Activated CD4-positive, alpha-beta memory T cell treated with anti-CD3 and anti-CD28 coated beads for 36 hours (primary cell): ENCODE results near the gene METTL8. TPM values are rescaled to one million over a fixed set of nuclear protein-coding genes. Genes with fewer than 3 reads are reported as not detected.
A peak's percentile ranks its signal among the peaks of the same experiment; 100 is the strongest.
"Not testable (repeated sequence)": the region's sequence is repeated elsewhere in the genome, so short reads cannot be mapped to it uniquely, and the experiment has no call there.

Experiments
- CTCF ChIA-PET: fragments of 350-600 bp; sonication (Branson Sonifier 250); formaldehyde crosslinking; loops from one replicate; lab custom pipeline; 2021; ENCODE audit warnings: antibody characterized with exemption, inconsistent platforms; lab: Charles Lee
- POLR2A ChIA-PET: fragments of 350-600 bp; sonication (Branson Sonifier 250); formaldehyde crosslinking; loops from one replicate; lab custom pipeline; 2021; ENCODE audit warnings: antibody characterized with exemption; lab: Charles Lee
- DNase-seq: peaks from one replicate; pipeline ENCODE4 v3.0.0-alpha.2; 2020
- H3K27ac Mint-ChIP-seq: one replicate; pipeline ENCODE4 v1.8.0; 2021; ENCODE audit warnings: mixed read lengths
- H3K27me3 Mint-ChIP-seq: one replicate; pipeline ENCODE4 v1.8.0; 2021; ENCODE audit warnings: mixed read lengths
- H3K36me3 Mint-ChIP-seq: one replicate; pipeline ENCODE4 v1.8.0; 2021; ENCODE audit warnings: mixed read lengths
- H3K4me1 Mint-ChIP-seq: one replicate; pipeline ENCODE4 v1.8.0; 2021; ENCODE audit warnings: low read depth, mixed read lengths
- H3K4me3 Mint-ChIP-seq: one replicate; pipeline ENCODE4 v1.8.0; 2021; ENCODE audit warnings: mild to moderate bottlenecking, mixed read lengths
- H3K9me3 Mint-ChIP-seq: one replicate; pipeline ENCODE4 v1.8.0; 2021; ENCODE audit warnings: mixed read lengths
- intact Hi-C: fragments of 100-400 bp; cut with micrococcal nuclease; formaldehyde crosslinking; loops from one replicate; pipeline ENCODE4 v1.15.1; 2023
- total RNA-seq, 2 experiments: library from RNA; stranded (reverse); gene quantifications; one replicate each; pipeline ENCODE4 v1.2.3, GENCODE V29; 2021

Gene METTL8
- total RNA-seq, 2 experiments from 2014 or later: 33.3 to 40.9 TPM

DNA sequence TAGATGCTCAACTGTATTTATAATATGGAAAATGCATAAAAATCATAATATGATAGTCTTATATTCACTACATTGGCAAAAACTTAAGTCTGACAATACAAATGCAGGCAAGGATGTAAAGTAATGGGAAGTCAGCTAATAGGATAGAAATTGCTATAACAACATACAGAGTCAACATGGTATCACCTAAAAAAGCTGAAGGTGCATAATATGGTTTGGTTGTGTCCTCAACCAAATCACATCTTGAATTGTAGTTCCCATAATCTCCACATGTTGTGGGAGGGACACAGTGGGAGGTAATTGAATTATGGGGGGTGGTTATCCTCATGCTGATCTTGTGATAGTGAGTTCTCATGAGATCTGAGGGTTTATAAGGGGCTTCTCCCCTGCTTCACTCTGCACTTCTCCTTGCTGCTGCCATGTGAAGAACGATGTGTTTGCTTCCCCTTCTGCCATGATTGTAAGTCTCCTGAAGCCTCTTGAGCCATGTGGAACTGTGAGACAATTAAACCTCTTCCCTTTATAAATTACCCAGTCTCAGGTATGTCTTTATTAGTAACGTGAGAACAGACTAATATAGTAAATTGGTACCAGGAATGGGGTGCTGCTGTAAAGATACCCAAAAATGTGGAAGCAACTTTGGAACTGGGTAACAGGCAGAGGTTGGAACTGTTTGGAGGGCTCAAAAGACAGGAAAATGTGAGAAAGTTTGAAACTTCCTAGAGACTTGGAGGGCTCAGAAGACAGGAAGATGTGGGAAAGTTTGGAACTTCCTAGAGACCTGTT lies 10.9 kb downstream of the METTL8 start:
- H3K36me3 Mint-ChIP-seq: peaks cover 42% of the 10 kb centered on the region
- peaks cover 22% of the 10 kb centered on the region for H3K4me1 Mint-ChIP-seq
- intact Hi-C loops, H3K27me3 Mint-ChIP-seq, H3K4me3 Mint-ChIP-seq, H3K27ac Mint-ChIP-seq, DNase-seq, POLR2A ChIA-PET: not testable (repeated sequence)
- H3K9me3 Mint-ChIP-seq: peaks cover 35% of the 10 kb centered on the region
- CTCF ChIA-PET: interaction anchor here (1.0 kb wide), 1 partner anchor 10 kb away, joined by 3 read pairs; no protein-coding TSS in a partner anchor

DNA sequence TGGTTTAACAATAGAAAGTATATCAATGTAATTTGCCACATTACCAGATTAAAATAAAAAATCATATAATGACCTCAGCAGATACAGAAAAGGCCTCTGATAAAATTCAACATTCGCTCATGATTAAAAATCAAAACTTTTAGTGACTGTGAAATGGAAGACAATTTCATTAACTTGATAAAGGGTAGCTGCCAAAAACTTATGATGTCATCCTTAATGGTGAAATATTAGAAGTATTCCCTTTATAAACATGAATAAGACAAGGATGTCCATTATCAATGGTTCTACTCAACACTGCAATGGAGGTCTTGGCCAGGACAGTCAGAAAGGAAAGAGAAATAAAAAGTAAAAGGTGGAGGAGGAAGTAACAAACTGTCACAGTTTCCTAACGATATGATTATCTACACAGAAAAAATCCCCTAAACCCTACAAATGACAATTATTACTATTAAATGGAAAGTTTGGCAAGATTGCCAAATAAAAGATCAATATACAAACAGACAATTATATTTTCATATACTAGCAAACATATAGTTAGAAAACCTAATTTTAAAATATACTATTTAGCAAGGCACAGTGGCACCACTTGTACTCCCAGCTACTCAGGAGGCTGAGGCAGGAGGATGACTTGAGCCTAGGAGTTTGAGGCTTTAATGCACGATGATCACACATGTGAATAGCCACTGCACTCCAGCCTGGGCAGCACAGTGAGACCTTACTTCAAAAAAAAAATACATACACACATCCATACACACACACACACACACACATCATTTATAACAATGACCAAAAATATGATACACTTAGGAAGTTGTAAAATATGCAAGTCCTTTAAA lies 12.8 kb downstream of the METTL8 start:
- POLR2A ChIA-PET: interaction anchor here (1.2 kb wide), 1 partner anchor 11 kb away, joined by 3 read pairs; no protein-coding TSS in a partner anchor
- Mint-ChIP-seq H3K4me1 (peaks cover 30% of the 10 kb centered on the region), H3K4me3 (no peak overlapping the region), H3K27me3 (no peaks in the 10 kb centered on the region), H3K36me3 (peaks cover 42% of the 10 kb centered on the region), H3K27ac (peak overlapping the region; percentile 60), H3K9me3 (peaks cover 35% of the 10 kb centered on the region)
- CTCF ChIA-PET: no interaction called here
- no peak for DNase-seq
- intact Hi-C loops: loop anchor here (1.0 kb wide), 1 partner anchor 102 kb away; no protein-coding TSS in a partner anchor

- POLR2A ChIA-PET: no interaction called here
- Mint-ChIP-seq H3K36me3 (peaks cover 36% of the 10 kb centered on the region), H3K27me3 (no peaks in the 10 kb centered on the region), H3K27ac (no peak overlapping the region), H3K4me1 (peaks cover 39% of the 10 kb centered on the region), H3K4me3 (no peak overlapping the region), H3K9me3 (peaks cover 22% of the 10 kb centered on the region)
- no peak for DNase-seq
- CTCF ChIA-PET: interaction anchor here (1.6 kb wide), 1 partner anchor 446 kb away, joined by 9 read pairs; no protein-coding TSS in a partner anchor
- intact Hi-C loops: loop anchor here (5.0 kb wide), 1 partner anchor 172 kb away; no protein-coding TSS in a partner anchor
These were observed 14.5 kb downstream of the METTL8 start for GRCh38 chr2:171419333-171419732.

DNA sequence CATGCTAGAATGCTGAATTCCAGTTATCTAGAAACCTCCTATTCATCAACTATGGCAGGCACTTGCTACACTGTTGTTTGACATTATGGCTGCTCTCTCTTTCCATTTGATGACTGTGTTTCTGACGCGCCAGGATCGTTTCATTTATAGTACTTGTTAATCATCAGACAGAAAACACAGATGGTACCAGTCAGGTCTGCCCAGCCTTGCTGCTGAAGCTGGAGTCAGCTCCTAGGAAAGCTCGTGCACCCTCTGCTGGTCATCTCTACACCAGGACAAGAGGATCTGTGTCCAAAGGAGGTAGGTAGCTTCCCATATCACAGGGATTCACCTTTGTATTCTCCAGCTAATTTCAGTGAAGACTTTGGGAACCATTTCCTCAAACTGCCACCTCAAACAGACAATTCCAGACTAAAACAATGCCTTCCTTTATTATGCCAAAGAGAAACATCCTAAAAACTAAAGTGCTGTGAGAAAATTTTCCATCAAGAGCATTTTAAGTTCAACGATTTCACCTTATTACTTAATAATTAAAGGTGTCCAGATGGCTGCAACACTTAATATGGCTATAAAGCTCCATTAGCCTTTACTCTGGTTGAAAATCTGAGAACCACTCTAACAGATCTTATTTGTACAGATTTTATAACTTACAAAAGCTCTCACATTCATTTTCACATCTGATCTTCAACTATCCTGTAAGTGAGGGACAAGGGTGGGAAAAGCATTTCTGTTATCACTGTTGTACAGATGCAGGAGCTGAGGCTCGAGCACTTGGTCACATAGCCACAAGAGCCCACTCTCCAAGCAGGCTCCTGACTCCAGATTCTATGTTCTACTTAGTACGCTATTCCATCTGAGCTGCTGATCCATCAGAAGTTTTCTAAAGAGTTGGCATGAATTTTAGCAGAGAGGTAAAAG lies 17.5 kb downstream of the METTL8 start:
- Mint-ChIP-seq H3K36me3 (peaks cover 14% of the 10 kb centered on the region), H3K27ac (peak overlapping the region; percentile 88), H3K27me3 (no peaks in the 10 kb centered on the region), H3K9me3 (peaks cover 2% of the 10 kb centered on the region), H3K4me1 (peaks cover 33% of the 10 kb centered on the region), H3K4me3 (no peak overlapping the region)
- ChIA-PET CTCF (interaction anchor here (0.6 to 2.2 kb wide), 51 partner anchors 8 to 487 kb away, joined by 3 to 65 read pairs (median 4); partner anchors contain the start of genes DCAF17, GORASP2, METTL8 and TLK1), POLR2A (interaction anchor here (0.8 to 2.1 kb wide), 5 partner anchors 15 to 255 kb away, joined by 3 to 15 read pairs (median 3); no protein-coding TSS in a partner anchor)
- intact Hi-C loops: loop anchor here (1.0 to 5.0 kb wide), 10 partner anchors 13 to 486 kb away; partner anchors contain the start of gene DCAF17
- peak; percentile 91 for DNase-seq

DNA sequence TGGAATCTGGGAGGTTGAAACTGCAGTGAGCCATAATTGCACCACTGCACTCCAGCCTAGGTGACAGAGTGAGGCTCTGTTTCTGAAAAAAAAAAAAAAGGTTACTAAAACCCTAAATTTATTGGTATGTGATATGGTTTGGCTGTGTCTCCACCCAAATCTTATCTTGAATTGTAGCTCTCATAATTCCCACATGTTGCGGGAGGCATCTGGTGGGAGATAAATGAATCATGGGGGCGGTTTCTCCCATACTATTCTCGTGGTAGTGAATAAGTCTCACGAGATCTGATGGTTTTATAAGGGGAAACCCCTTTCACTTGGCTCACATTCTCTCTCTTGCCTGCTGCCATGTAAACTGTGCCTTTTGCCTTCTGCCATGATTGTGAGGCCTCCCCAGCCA lies 19.1 kb downstream of the METTL8 start:
- not testable (repeated sequence) for H3K36me3 Mint-ChIP-seq
- intact Hi-C loops: loop anchor here (5.0 kb wide), 1 partner anchor 167 kb away; no protein-coding TSS in a partner anchor
- CTCF ChIA-PET: interaction anchor here (0.6 to 0.9 kb wide), 3 partner anchors 14 to 364 kb away, joined by 3 read pairs; no protein-coding TSS in a partner anchor

GRCh38 chr2:171412571-171413175 lies 21.1 kb downstream of the METTL8 start:
- intact Hi-C loops: no loop called here
- ChIA-PET CTCF (interaction anchor here (0.6 to 0.7 kb wide), 2 partner anchors 252 to 638 kb away, joined by 3 read pairs; partner anchors contain the start of gene TLK1), POLR2A (no interaction called here)
- Mint-ChIP-seq H3K27me3 (no peaks in the 10 kb centered on the region), H3K36me3 (peaks cover 9% of the 10 kb centered on the region), H3K9me3 (no peaks in the 10 kb centered on the region), H3K4me1 (peaks cover 32% of the 10 kb centered on the region), H3K27ac (no peak overlapping the region), H3K4me3 (no peak overlapping the region)
- no peak for DNase-seq

More for the DNA sequence above, 19.1 kb downstream of the METTL8 start:
- not testable (repeated sequence) for DNase-seq, H3K9me3 Mint-ChIP-seq, H3K27me3 Mint-ChIP-seq, H3K4me3 Mint-ChIP-seq
- POLR2A ChIA-PET: interaction anchor here (0.6 to 1.8 kb wide), 2 partner anchors 152 to 253 kb away, joined by 3 to 5 read pairs; no protein-coding TSS in a partner anchor
- Mint-ChIP-seq H3K27ac (peak overlapping the region; percentile 47), H3K4me1 (peaks cover 31% of the 10 kb centered on the region)

DNA sequence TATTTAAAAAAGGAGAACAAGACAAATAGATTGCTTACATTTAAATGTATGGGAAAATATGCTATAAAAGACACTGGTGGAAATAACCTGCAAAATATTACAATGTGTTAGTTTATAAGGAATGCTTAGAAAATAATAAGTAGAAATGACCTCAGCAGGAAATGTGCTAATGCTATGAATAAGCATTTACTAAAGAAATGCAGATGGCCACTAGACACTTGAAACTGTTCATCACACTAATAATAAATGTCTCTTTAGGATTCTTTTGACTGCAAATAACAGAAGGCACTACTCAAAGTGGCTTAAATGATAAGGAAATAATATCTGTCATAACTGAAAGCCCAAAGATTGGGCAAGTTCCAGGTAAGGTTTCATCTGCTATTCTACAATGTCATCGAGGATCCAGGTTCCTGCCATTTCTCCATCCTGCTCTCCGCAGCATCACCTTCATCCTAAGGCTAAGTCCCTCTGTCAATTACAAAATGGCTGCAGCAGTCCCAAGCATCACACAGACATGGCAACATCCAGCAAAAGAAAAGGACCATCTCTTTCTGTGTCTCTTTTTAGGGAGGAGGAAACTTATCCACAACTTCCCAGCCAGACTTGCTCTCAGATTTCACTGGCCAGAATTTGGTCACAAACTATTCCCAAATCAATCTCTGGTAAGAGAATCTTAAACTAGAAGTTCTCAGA lies 21.9 kb downstream of the METTL8 start:
- CTCF ChIA-PET: interaction anchor here (0.7 kb wide), 1 partner anchor 252 kb away, joined by 3 read pairs; the partner anchor contains the start of gene TLK1
- DNase-seq: no peak
- Mint-ChIP-seq H3K4me1 (peaks cover 35% of the 10 kb centered on the region), H3K4me3 (no peak overlapping the region), H3K36me3 (peaks cover 9% of the 10 kb centered on the region), H3K27me3 (no peaks in the 10 kb centered on the region), H3K9me3 (no peaks in the 10 kb centered on the region), H3K27ac (no peak overlapping the region)
- POLR2A ChIA-PET: no interaction called here
- intact Hi-C loops: no loop called here

DNA sequence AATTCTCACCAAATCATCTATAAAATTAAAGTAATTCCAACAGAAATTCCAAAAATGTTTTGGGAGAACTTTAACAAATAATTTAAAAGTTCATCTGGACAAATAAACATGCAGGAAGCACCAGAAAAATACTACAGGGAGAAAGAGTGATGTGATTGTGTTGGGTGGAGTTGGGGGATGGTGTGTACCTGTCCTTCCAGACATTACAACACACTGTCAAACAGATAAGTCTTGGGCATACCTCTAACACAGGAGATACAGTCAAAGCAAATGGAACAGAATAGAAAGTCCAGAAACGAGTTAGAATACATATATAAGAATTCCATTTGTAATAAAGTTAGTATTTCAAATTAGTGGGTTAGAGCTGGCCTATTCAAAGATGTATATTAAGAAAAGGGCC lies 22.6 kb downstream of the METTL8 start:
- POLR2A ChIA-PET: no interaction called here

DNA sequence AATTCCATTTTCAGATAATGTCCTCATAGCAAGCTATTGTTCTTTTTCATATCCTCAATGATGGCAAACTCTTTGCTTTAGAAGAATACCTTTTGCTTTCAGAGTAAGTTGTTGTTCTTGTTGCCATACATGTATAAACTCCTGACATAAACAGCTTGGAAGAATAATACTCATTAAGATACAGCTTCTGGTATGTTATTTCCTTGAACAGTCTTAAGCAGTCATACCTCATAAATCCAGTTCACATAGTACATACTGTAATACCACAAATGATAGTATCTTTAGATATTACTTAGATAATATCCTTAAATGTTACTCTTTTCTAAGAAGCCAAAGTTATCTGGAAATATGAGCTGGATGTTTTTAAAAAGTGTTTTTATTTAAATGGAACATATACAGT lies 23.2 kb downstream of the METTL8 start:
- Mint-ChIP-seq H3K4me1 (peaks cover 30% of the 10 kb centered on the region), H3K27ac (no peak overlapping the region), H3K27me3 (no peaks in the 10 kb centered on the region), H3K4me3 (no peak overlapping the region), H3K36me3 (peaks cover 9% of the 10 kb centered on the region), H3K9me3 (no peaks in the 10 kb centered on the region)
- no peak for DNase-seq
- CTCF ChIA-PET: interaction anchor here (0.5 to 1.0 kb wide), 3 partner anchors 13 to 324 kb away, joined by 3 to 4 read pairs (median 3); no protein-coding TSS in a partner anchor
- POLR2A ChIA-PET: interaction anchor here (0.9 kb wide), 1 partner anchor 481 kb away, joined by 3 read pairs; no protein-coding TSS in a partner anchor
- intact Hi-C loops: no loop called here

More for the DNA sequence above, 22.6 kb downstream of the METTL8 start:
- DNase-seq: no peak
- no peak overlapping the region for H3K27ac Mint-ChIP-seq
- no peaks in the 10 kb centered on the region for H3K27me3 Mint-ChIP-seq
- peaks cover 32% of the 10 kb centered on the region for H3K4me1 Mint-ChIP-seq
- peaks cover 9% of the 10 kb centered on the region for H3K36me3 Mint-ChIP-seq
- intact Hi-C loops: no loop called here
- CTCF ChIA-PET: interaction anchor here (0.6 kb wide), 1 partner anchor 237 kb away, joined by 3 read pairs; no protein-coding TSS in a partner anchor
- H3K9me3 Mint-ChIP-seq: no peaks in the 10 kb centered on the region
- H3K4me3 Mint-ChIP-seq: no peak overlapping the region

DNA sequence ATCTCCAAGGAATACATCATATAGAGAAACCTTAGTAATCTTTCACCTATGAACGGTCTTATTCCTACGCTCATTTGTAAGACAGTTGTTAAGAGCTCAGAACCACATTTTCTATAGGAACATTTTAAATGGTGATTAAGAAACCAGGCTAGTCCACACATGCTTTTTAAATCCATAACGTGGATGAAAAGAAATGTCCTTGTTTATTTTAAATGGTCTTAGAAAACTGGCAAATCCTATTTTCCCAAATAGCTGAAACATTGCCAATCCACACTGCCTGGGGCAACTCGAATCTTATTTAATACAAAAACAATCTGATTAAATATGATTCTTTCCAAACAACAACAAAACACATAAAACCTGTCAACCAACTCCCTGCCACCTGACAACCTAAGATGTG lies 23.7 kb downstream of the METTL8 start:
- no peak for DNase-seq
- Mint-ChIP-seq H3K27ac (no peak overlapping the region), H3K4me1 (peaks cover 33% of the 10 kb centered on the region), H3K9me3 (no peaks in the 10 kb centered on the region), H3K4me3 (no peak overlapping the region), H3K36me3 (peaks cover 11% of the 10 kb centered on the region), H3K27me3 (no peaks in the 10 kb centered on the region)
- CTCF ChIA-PET: interaction anchor here (0.5 to 1.1 kb wide), 4 partner anchors 13 to 482 kb away, joined by 3 to 4 read pairs (median 4); no protein-coding TSS in a partner anchor
- POLR2A ChIA-PET: interaction anchor here (0.9 kb wide), 1 partner anchor 480 kb away, joined by 3 read pairs; no protein-coding TSS in a partner anchor
- intact Hi-C loops: no loop called here
